PC-3 (cell line): ENCODE data around the gene CRLF2.

Experiments used
- EZH2 ChIP-seq: fragments of 300-600 bp; sonication (generic); IDR thresholded peaks from one replicate; pipeline ENCODE4 v1.6.1; 2017; ENCODE audit warnings: antibody characterized with exemption, mild to moderate bottlenecking, low read length; ENCODE audit not compliant: unreplicated experiment
- EZH2phosphoT487 ChIP-seq: fragments of 300-600 bp; sonication (generic); IDR thresholded peaks from 2 replicates; pipeline ENCODE4 v1.6.1; 2018; ENCODE audit warnings: mild to moderate bottlenecking, antibody characterized with exemption, low read length, borderline replicate concordance
- TF ChIP-seq, protein P1 (sequence below): fragments of 300-600 bp; sonication (generic); conservative IDR thresholded peaks from 2 replicates; pipeline ENCODE4 v1.5.1; 2017; ENCODE audit warnings: antibody characterized with exemption, low read depth, mild to moderate bottlenecking, low read length

DNA sequence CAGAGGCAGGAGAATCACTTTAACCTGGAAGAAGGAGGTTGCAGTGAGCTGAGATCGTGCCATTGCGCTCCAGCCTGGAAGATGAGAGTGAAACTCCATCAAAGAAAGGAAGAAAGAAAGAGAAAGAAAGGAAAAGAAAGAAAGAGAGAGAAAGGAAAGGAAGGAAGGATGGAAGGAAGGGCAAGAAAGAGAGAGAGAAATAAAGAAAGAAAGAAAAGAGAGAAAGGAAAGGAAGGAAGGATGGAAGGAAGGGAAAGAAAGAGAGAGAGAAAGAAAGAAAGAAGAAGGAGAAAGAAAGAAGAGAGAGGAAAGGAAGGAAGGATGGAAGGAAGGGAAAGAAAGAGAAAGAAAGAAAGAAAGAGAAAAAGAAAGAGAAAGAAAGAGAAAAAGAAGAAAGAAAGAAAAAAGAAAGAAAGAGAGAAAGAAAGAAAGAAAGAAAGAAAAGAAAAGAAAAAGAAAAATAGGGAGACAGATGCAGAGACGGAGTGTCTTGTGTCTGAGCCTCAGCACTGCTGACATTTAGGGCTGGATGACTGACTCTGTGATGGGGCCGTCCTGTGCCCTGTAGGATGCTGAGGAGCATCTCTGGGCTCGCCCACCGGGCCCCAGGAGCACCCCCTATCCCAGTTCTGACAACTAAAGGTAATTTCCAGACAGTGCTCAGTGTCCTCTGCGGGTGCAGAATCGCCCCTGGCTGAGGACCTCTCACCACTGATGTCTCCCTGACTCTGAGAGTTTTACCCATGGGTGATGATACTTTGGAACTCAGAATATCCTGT lies 61.7 kb downstream of the CRLF2 start:
- TF ChIP-seq, protein P1, sequence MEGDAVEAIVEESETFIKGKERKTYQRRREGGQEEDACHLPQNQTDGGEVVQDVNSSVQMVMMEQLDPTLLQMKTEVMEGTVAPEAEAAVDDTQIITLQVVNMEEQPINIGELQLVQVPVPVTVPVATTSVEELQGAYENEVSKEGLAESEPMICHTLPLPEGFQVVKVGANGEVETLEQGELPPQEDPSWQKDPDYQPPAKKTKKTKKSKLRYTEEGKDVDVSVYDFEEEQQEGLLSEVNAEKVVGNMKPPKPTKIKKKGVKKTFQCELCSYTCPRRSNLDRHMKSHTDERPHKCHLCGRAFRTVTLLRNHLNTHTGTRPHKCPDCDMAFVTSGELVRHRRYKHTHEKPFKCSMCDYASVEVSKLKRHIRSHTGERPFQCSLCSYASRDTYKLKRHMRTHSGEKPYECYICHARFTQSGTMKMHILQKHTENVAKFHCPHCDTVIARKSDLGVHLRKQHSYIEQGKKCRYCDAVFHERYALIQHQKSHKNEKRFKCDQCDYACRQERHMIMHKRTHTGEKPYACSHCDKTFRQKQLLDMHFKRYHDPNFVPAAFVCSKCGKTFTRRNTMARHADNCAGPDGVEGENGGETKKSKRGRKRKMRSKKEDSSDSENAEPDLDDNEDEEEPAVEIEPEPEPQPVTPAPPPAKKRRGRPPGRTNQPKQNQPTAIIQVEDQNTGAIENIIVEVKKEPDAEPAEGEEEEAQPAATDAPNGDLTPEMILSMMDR: no peak
- TF ChIP-seq EZH2 (no peak), EZH2phosphoT487 (no peak)
